ENCODE measurements around the gene NISCH.

GRCh38 chr3:52524258-52524751 is 68.9 kb downstream of the NISCH start:
- TF ChIP-seq CTCF (IDR thresholded peaks at IDR 0.05; ENCODE audit: low read depth, low read length, poor library complexity, severe bottlenecking): no peak
- no peak for TF ChIP-seq EZH2phosphoT487 (IDR thresholded peaks at IDR 0.05; ENCODE audit: borderline replicate concordance, low read length)

All from DOHH2 (cell line).